ENCODE data around the gene FAU. TPM values are rescaled to one million over a fixed set of nuclear protein-coding genes. Genes with fewer than 3 reads are reported as not detected.

Gene FAU
- total and polyA plus RNA-seq, 9 of the 15 experiments (the other 6 are each of a cell fraction or from before 2014, with no cell fraction given): 433 to 1,827 (median 942) TPM

DNA sequence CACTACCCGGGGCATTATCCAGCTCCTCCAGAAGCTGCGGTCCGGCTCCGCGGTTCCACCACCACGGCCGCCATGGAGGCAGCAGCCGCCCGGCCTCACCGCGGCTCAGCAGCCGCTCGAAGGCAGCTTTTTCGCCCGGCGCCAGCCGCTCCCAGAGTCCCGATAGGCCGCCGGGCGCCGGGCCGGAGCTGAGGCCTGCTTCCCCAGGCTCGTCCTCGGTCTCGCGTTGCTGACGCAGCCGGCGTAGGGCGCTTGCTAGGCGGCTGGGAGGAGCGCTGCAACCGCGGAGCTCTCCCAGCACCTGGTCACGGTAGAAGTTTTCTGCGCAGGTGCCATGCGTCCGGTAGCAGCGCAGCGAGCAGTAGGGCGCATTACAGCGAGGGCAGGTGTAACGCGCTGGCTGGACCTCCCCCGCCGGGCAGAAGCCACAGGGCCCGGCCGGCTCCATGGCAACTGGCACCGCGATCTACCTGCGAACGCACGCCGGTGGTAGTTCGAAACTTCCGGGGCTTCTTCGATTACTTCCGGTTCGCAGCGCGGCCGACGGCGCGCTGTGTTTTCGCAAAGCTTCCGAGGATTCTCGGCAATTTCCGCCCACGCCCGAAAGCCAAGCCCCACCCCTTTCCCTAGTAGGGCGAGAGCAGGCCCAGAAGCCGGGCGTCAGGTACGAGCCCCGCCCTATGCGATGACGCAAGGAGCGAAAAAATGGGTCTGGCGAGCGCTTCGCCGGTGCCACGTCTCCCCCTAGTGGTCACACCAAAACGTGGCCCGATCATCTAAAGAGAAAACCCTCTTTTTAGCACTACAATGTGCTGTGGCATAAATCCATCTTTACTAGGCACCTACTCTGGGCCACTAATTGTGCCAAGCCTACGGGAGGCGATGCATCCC is 4.5 kb downstream of the FAU start, which contains the start of gene ZNHIT2 (continued):
- TF ChIP-seq CTCFL (IDR thresholded peaks at IDR 0.05; ENCODE audit: borderline replicate concordance, insufficient read depth, low read depth, low read length, poor library complexity, severe bottlenecking): peak; percentile 82
- TF ChIP-seq ZNF551 (CRISPR knock-in tag; IDR thresholded peaks at IDR 0.05): no peak
- TF ChIP-seq ATF1 (CRISPR knock-in tag; IDR thresholded peaks at IDR 0.05): no peak; the same call in 1 of the 2 replicates
- TF ChIP-seq ATF1 (tag; IDR thresholded peaks at IDR 0.05): peak; percentile 96
- TF ChIP-seq KDM2B (CRISPR knock-in tag; IDR thresholded peaks at IDR 0.05): peak; percentile 65; the same call in 1 of the 2 replicates
- TF ChIP-seq, protein P1, sequence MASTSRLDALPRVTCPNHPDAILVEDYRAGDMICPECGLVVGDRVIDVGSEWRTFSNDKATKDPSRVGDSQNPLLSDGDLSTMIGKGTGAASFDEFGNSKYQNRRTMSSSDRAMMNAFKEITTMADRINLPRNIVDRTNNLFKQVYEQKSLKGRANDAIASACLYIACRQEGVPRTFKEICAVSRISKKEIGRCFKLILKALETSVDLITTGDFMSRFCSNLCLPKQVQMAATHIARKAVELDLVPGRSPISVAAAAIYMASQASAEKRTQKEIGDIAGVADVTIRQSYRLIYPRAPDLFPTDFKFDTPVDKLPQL (IDR thresholded peaks at IDR 0.05; ENCODE audit: extremely low read depth, insufficient read length): no peak
- TF ChIP-seq ETV5 (CRISPR knock-in tag; IDR thresholded peaks at IDR 0.05; ENCODE audit: low read depth): peak; percentile 68; the same call in 1 of the 2 replicates
- TF ChIP-seq NELFE (IDR thresholded peaks at IDR 0.05; ENCODE audit: insufficient read depth, insufficient read length): no peak
- TF ChIP-seq, protein P2, sequence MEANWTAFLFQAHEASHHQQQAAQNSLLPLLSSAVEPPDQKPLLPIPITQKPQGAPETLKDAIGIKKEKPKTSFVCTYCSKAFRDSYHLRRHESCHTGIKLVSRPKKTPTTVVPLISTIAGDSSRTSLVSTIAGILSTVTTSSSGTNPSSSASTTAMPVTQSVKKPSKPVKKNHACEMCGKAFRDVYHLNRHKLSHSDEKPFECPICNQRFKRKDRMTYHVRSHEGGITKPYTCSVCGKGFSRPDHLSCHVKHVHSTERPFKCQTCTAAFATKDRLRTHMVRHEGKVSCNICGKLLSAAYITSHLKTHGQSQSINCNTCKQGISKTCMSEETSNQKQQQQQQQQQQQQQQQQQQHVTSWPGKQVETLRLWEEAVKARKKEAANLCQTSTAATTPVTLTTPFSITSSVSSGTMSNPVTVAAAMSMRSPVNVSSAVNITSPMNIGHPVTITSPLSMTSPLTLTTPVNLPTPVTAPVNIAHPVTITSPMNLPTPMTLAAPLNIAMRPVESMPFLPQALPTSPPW (CRISPR knock-in tag; IDR thresholded peaks at IDR 0.05): peak; percentile 91
- TF ChIP-seq NR2F6 (CRISPR knock-in tag; IDR thresholded peaks at IDR 0.05): no peak
- TF ChIP-seq RFX1 (IDR thresholded peaks at IDR 0.05): peak; percentile 93
- 0 out of 2 replicates have a peak, but pooled peaks have one; percentile 16 for TF ChIP-seq FOXK1 (CRISPR knock-in tag; IDR thresholded peaks at IDR 0.05; ENCODE audit: borderline replicate concordance)
- peak; percentile 91 for TF ChIP-seq EGR1 (conservative IDR thresholded peaks at IDR 0.05)
- no peak; the same call in 1 of the 2 replicates for TF ChIP-seq MTA3 (IDR thresholded peaks at IDR 0.05; ENCODE audit: borderline replicate concordance)
- no peak for TF ChIP-seq HDAC6 (IDR thresholded peaks at IDR 0.05; ENCODE audit: low read depth, low read length)
- no peak for TF ChIP-seq NCOA1 (IDR thresholded peaks at IDR 0.05; ENCODE audit: low read depth)
- no peak for TF ChIP-seq ZFP36 (IDR thresholded peaks at IDR 0.05; ENCODE audit: low read depth, low read length, partially characterized antibody)
- no peak for TF ChIP-seq ZNF311 (CRISPR knock-in tag; IDR thresholded peaks at IDR 0.05)
